NB4 (cell line): ENCODE results near the gene ALDH1A2.
"Not testable (repeated sequence)": the region's sequence is repeated elsewhere in the genome, so short reads cannot be mapped to it uniquely, and the experiment has no call there.

ENCODE experiments used
- DNase-seq: peaks from one replicate; pipeline ENCODE4 v3.0.0; 2010; ENCODE audit warnings: low read depth
- H3K4me3 ChIP-seq: one replicate; pipeline ENCODE4 v1.5.1; 2011; ENCODE audit warnings: mild to moderate bottlenecking, low read depth, low read length, moderate library complexity
- CTCF ChIP-seq: IDR thresholded peaks from one replicate; pipeline ENCODE4 v1.5.1; 2012; ENCODE audit warnings: low read depth, low read length
- MAX ChIP-seq: IDR thresholded peaks from 2 replicates; pipeline ENCODE4 v1.6.1; 2011; ENCODE audit warnings: low read depth, low read length
- MYC ChIP-seq: IDR thresholded peaks from 2 replicates; pipeline ENCODE4 v1.6.1; 2011; ENCODE audit warnings: low read depth, low read length
- POLR2A ChIP-seq: IDR thresholded peaks from 2 replicates; pipeline ENCODE4 v1.6.1; 2011; ENCODE audit warnings: mild to moderate bottlenecking; ENCODE audit not compliant: insufficient read length; ENCODE audit errors: extremely low read depth

Gene ALDH1A2

GRCh38 chr15:58053315-58054153 lies 12.0 kb downstream of the ALDH1A2 start:
- TF ChIP-seq MAX, result no peak
- no peak for TF ChIP-seq CTCF
- no peak for TF ChIP-seq MYC
- no peak for TF ChIP-seq POLR2A
- H3K4me3 ChIP-seq, result no peak overlapping the region
- no peak for DNase-seq

GRCh38 chr15:58052334-58052733 lies 13.2 kb downstream of the ALDH1A2 start:
- H3K4me3 ChIP-seq, result no peak overlapping the region
- no peak for DNase-seq
- TF ChIP-seq MAX (no peak), POLR2A (no peak), MYC (no peak), CTCF (no peak)

- TF ChIP-seq MAX, result no peak
- no peak for TF ChIP-seq POLR2A
- TF ChIP-seq MYC, result no peak
- no peak overlapping the region for H3K4me3 ChIP-seq
- DNase-seq, result no peak
Observed at GRCh38 chr15:58049520-58050227, 15.8 kb downstream of the ALDH1A2 start.

GRCh38 chr15:58048261-58048660 lies 17.2 kb downstream of the ALDH1A2 start:
- no peak for TF ChIP-seq MYC
- no peak for TF ChIP-seq MAX
- TF ChIP-seq POLR2A, result no peak
- TF ChIP-seq CTCF, result no peak
- H3K4me3 ChIP-seq, result no peak overlapping the region

GRCh38 chr15:58047149-58047548 lies 18.4 kb downstream of the ALDH1A2 start:
- TF ChIP-seq CTCF (no peak), MAX (no peak), MYC (no peak), POLR2A (no peak)
- H3K4me3 ChIP-seq, result no peak overlapping the region
- no peak for DNase-seq

More at GRCh38 chr15:58048261-58048660, 17.2 kb downstream of the ALDH1A2 start:
- no peak for DNase-seq

GRCh38 chr15:58046467-58046866 lies 19.0 kb downstream of the ALDH1A2 start:
- H3K4me3 ChIP-seq, result no peak overlapping the region
- DNase-seq, result peak; percentile 19
- TF ChIP-seq CTCF (no peak), POLR2A (no peak), MYC (no peak), MAX (no peak)

- not testable (repeated sequence) for DNase-seq, H3K4me3 ChIP-seq
Observed at GRCh38 chr15:58045376-58045775, 20.1 kb downstream of the ALDH1A2 start.
